Skeletal muscle cell (primary cell): Measurements from ENCODE around the gene NUMBL.
"Not testable (repeated sequence)": the region's sequence is repeated elsewhere in the genome, so short reads cannot be mapped to it uniquely, and the experiment has no call there.

ENCODE experiments used
- DNase-seq: peaks from one replicate; pipeline ENCODE4 v3.0.0-alpha.2; 2010; ENCODE audit warnings: low read depth
- H3K4me3 ChIP-seq: 2 replicates; pipeline ENCODE4 v1.5.1; 2011; ENCODE audit warnings: low read depth, mild to moderate bottlenecking, control low read depth, low read length, moderate library complexity

Gene NUMBL

GRCh38 chr19:40690050-40690692 lies at the start of gene NUMBL:
Gene NUMBL, minus strand, starts transcription at chr19:40690651. Its CDS starts 168 bp downstream, at chr19:40690483.
- DNase-seq, result no peak
- H3K4me3 ChIP-seq, result peak within 1 kb of the TSS; percentile 98

GRCh38 chr19:40739030-40739839 lies 48.8 kb upstream of the NUMBL start:
- no peak for DNase-seq
- no peak overlapping the region for H3K4me3 ChIP-seq

- H3K4me3 ChIP-seq, result no peak overlapping the region
- no peak for DNase-seq
Measured at GRCh38 chr19:40737102-40737644, 46.7 kb upstream of the NUMBL start.

- DNase-seq, result no peak
- no peak overlapping the region for H3K4me3 ChIP-seq
Measured at GRCh38 chr19:40736661-40737060, 46.2 kb upstream of the NUMBL start.

GRCh38 chr19:40735013-40735771 lies 44.7 kb upstream of the NUMBL start:
- no peak for DNase-seq
- H3K4me3 ChIP-seq, result no peak overlapping the region

- H3K4me3 ChIP-seq, result no peak overlapping the region
- DNase-seq, result no peak
Measured at GRCh38 chr19:40733149-40733548, 42.7 kb upstream of the NUMBL start.

GRCh38 chr19:40732304-40732703 lies 41.9 kb upstream of the NUMBL start:
- DNase-seq, H3K4me3 ChIP-seq: not testable (repeated sequence)

- not testable (repeated sequence) for H3K4me3 ChIP-seq, DNase-seq
Measured at GRCh38 chr19:40730065-40730464, 39.6 kb upstream of the NUMBL start.

DNA sequence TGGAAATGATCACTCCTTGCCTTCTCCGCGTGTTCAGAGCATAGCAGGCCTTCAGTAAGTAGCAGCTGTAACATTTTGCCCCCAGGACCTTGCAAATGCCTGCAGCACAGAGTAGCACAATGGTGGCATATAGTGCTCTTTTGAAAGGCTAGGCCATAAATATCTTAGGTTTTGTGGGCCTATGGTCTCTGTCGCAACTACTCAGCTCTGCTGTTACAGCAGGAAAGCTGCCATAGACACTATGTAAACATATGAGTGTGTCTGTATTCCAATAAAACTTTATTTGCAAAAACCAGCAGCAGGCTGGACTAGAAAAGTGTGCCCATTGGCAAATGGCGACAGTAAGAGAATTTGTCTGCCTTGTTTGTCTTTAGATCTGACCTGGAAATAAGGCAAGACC lies 35.8 kb upstream of the NUMBL start:
- DNase-seq, result no peak
- no peak overlapping the region for H3K4me3 ChIP-seq

DNA sequence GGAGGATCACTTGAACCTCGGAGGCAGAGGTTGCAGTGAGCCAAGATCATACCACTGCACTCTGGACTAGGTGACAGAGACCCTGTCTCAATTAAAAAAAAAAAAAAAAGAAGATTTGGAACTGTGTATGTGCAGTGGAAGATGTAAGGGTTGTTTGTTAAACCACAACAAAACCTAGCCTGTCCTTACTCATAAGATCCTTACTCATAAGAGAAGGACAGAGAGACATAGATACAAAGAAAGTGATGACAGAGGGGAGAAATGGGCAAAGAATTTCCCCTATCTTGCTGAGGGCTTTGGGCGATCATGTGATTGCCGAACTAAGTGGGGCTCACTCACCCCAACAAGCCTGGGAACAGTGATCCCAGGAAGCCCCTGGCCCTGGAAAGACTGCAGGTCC lies 34.4 kb upstream of the NUMBL start:
- DNase-seq, result no peak
- H3K4me3 ChIP-seq, result no peak overlapping the region

GRCh38 chr19:40724315-40724714 lies 33.9 kb upstream of the NUMBL start:
- no peak overlapping the region for H3K4me3 ChIP-seq
- DNase-seq, result no peak

DNA sequence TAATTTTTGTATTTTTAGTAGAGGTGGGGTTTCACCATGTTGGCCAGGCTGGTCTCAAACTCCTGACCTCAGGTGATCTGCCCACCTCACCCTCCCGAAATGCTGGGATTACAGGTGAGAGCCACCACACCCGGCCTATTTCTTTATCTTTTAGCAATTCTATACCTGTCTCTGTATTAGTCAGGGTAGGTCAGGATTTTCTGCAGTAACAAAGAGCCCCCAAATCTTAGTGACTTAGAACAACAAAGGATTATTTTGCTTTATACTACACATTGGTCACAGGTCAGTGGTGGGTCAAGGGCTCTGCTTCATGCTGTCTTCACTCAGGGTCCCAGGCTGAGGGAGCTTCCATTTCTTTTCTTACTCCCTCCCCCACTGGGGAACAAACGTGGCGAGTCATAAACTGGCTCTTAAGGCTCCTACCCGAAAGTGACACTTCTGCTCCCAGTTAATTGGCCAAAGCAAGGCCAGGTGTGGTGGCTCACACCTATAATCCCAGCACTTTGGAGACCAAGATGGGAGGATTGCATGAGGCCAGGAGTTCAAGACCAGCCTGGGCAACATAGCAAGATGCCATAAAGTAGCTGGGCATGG lies 33.3 kb upstream of the NUMBL start:
- H3K4me3 ChIP-seq, result no peak overlapping the region
- no peak for DNase-seq

DNA sequence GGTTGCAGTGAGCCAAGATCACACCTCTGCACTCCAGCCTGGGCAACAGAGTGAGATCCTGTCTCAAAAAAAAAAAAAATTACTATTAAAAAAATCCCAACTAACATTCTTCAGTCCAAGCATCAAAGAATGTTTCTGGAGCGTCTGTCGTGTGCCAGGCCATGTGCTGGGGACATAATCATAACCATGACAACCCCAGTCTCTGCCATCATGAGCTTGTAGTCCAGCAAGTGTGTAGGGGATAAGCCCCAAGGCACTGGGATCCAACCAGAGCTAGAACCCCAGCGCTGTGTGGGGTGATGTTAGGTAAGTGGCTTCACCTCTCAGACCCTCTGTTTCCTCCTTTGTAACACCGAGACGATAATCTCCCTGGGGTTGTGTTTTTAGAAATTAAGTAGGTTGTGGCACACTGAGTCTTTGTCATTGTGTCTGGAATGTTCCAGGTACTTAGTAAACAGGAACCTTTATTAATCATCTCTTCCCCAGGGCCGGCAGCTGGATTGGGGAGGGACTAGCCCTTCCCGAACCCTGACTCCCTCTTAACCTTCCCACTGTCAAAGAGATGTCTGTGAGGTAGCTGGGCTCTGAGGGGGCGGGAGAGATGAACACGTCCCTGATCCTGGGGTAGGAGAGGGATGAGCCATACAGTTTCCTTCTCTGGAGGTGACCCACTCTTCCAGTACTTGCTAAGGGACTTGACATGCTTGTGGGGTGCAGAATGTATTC lies 31.6 kb upstream of the NUMBL start:
- no peak for DNase-seq
- H3K4me3 ChIP-seq, result peak overlapping the region; percentile 24

GRCh38 chr19:40721140-40721486 lies 30.7 kb upstream of the NUMBL start:
- DNase-seq, result no peak
- peak overlapping the region; percentile 88 for H3K4me3 ChIP-seq

- peak overlapping the region; percentile 88 for H3K4me3 ChIP-seq
- DNase-seq, result no peak
Measured at GRCh38 chr19:40719414-40719894, 29.0 kb upstream of the NUMBL start.

DNA sequence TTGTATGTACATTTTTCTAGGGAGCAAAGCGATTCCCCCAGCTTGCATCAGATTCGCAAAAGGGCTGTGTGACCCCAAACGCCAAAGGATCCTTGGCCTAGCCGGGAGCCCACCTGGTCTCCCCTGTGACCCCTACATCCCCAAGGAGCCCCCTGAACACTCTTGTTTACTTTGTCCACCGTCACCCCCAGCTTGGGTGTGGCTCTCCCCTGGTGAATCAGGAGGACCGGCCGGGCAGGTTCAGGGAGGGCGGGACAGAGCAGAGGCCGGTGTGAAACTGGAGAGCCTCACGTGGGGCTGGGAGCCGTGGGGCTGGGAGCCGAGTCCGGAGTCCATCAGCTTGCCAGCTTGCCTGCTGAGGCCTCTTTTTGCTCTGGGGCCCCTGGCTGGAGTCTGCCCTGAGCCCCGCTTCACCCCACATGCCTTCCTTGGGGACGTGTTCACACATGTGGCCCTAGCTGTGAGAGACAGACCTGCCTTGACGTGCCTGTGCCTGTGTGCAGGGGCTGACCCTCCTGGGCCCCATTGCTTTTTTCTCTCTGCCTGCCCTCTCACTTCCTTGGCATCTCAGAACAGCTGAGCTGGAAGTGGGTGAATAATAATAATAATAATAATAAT lies 28.4 kb upstream of the NUMBL start:
- peak overlapping the region; percentile 88 for H3K4me3 ChIP-seq
- DNase-seq, result no peak

DNA sequence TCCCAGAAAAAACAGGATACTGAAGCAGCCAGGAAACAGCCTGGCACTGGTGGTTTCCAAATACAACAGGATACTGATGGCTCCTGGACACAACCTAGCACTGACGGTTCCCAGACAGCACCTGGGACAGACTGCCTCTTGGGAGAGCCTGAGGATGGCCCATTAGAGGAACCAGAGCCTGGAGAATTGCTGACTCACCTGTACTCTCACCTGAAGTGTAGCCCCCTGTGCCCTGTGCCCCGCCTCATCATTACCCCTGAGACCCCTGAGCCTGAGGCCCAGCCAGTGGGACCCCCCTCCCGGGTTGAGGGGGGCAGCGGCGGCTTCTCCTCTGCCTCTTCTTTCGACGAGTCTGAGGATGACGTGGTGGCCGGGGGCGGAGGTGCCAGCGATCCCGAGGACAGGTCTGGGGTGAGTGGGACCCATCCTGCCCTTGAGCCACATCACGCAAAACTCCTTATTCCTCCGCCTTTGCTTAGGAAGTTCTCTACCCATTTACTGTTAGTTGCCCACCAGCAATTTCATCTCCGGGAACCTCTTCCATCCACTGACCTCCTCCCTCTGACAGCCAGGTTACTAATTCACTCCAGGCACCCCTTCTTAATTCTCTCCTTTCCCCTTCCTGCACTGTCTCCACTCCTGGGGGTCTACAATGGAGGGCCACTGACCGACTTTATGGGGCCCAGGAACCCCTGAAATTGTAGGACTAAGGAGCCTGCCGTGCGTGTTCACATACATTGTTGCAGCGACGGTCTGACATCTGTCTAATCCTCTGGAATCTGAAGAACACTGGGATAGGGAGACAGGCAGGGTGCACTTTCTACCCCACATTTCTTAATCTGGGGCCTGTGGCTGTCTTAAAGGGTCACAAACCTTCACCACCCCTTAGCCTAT lies 27.7 kb upstream of the NUMBL start:
- DNase-seq, result no peak
- H3K4me3 ChIP-seq, result peak overlapping the region; percentile 88
